ENCODE data around the gene PKN2.
"Not testable (repeated sequence)": the region's sequence is repeated elsewhere in the genome, so short reads cannot be mapped to it uniquely, and the experiment has no call there.

Gene PKN2

DNA sequence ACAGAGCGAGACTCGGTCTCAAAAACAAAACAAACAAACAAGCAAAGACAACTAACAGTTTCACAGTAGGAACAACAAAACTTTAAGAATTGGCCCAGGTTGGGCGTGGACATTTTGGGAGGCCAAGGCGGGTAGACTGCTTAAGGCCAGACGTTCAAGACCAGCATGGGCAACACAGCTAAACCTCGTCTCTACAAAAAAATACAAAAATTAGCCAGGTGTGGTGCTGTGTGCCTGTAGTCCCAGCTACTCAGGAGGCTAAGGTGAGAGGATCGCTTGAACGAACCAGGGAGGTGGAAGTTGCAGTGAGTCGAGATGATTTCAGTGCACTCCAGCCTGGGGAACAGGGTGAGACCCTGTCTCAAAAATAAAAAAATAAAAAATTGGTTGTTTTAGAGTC lies 193.8 kb downstream of the PKN2 start:
- no peak for DNase-seq (ENCODE audit: low read depth, low spot score)

DNA sequence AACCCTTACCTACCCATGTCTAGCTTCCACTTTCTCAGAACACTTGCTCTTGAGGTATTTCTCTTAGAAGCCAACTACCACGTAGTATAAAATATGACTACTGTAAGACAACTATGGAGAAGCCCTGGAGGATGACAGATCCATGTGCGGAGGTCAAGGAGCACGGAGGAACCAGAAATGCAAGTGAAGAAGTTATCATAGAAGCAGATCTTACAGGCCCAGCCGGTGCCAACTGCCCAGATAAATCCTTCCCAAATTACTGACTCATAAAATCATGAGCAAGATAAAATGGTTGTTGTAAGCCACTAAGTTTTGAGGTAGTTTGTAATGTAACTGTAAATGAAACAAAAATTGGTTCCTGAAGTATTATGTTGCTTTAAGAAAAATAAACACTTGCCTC lies 194.7 kb downstream of the PKN2 start:
- no peak for DNase-seq (ENCODE audit: low read depth, low spot score)

DNA sequence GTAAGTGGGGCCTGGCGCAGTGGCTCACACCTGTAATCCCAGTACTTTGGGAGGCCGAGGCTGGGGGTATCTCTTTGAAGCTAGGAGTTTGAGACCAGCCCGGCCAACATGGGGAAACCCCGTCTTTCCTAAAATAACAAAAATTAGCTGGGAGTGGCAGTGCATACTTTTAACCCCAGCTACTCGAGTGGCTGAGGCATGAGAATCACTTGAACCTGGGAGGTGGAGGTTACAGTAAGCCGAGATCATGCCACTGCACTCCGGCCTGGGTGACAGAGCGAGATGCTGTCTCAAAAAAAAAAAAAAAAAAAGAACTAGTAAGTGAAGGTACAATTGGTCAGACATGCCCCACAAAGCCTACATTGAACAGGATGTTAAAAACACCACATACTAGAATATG lies 196.6 kb downstream of the PKN2 start:
- not testable (repeated sequence) for DNase-seq (ENCODE audit: low read depth, low spot score)

DNA sequence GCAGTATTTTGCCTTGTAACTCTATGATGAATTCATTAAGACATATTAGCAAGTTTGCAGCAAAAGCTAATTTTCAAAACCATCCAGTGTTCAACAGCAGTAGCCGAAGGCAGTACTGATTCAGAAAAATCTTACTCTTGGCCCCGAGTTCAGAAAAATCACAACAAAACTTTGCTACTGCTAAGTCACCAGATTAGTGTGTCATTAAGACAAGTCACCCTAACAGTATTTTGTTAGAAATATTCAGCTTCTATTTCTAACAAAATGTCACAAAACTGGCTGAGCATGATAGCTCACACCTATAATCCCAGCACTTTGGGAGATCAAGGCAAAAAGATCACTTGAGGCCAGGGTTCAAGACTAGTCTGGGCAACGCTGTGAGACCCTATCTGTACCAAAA lies 199.1 kb downstream of the PKN2 start:
- DNase-seq (ENCODE audit: low read depth, low spot score) = no peak
